GM23338 (cell line): ENCODE results near the gene DMRTB1.

ENCODE experiments used
- CTCF ChIP-seq, 2 experiments: fragments of 200-600 bp in 1 of 2; sonication (generic) in 1 of 2; conservative IDR thresholded peaks; 2 replicates each; pipeline versions ENCODE4 v1.5.1 to v1.6.1; 2016 to 2017; ENCODE audit warnings: antibody characterized with exemption in 2 of 2, low read depth in 2 of 2, mild to moderate bottlenecking in 2 of 2, moderate library complexity in 1 of 2
- ETS1 ChIP-seq: IDR thresholded peaks from 2 replicates; pipeline ENCODE4 v1.6.1; 2016; ENCODE audit warnings: antibody characterized with exemption
- EZH2 ChIP-seq: fragments of 200-600 bp; sonication (generic); IDR thresholded peaks from one replicate; pipeline ENCODE4 v1.8.0; 2017; ENCODE audit warnings: antibody characterized with exemption, mild to moderate bottlenecking, low read depth; ENCODE audit not compliant: unreplicated experiment
- EZH2phosphoT487 ChIP-seq: fragments of 200-600 bp; sonication (generic); IDR thresholded peaks from one replicate; pipeline ENCODE4 v1.8.1; 2018; ENCODE audit warnings: antibody characterized with exemption; ENCODE audit not compliant: unreplicated experiment
- NANOG ChIP-seq: IDR thresholded peaks from 2 replicates; pipeline ENCODE4 v1.6.1; 2016; ENCODE audit warnings: antibody characterized with exemption, borderline replicate concordance
- POLR2AphosphoS5 ChIP-seq: IDR thresholded peaks from 2 replicates; pipeline ENCODE4 v1.6.1; 2016; ENCODE audit warnings: antibody characterized with exemption, low read depth

- TF ChIP-seq CTCF (conservative IDR thresholded peaks at IDR 0.05; ENCODE audit: low read depth in 2 of 2) (no peak), EZH2phosphoT487 (no peak), POLR2AphosphoS5 (no peak), NANOG (no peak), EZH2 (no peak), ETS1 (no peak)
These were observed 44.6 kb upstream of the DMRTB1 start for GRCh38 chr1:53414632-53415031.
